Neural crest cell (in vitro differentiated cells): ENCODE data around the gene IGF2BP2. TPM values are rescaled to one million over a fixed set of nuclear protein-coding genes. Genes with fewer than 3 reads are reported as not detected.

Experiments
- DNase-seq: peaks from one replicate; pipeline ENCODE4 v3.0.0; 2021; ENCODE audit warnings: low read depth, mixed read lengths, low spot score
- H3K27ac Mint-ChIP-seq: one replicate; pipeline ENCODE4 v1.8.0; 2021; ENCODE audit warnings: mild to moderate bottlenecking, mixed read lengths; ENCODE audit not compliant: unreplicated experiment
- H3K27me3 Mint-ChIP-seq: 2 replicates; pipeline ENCODE4 v1.8.0; 2021; ENCODE audit warnings: low read depth, mild to moderate bottlenecking, mixed read lengths
- H3K36me3 Mint-ChIP-seq: 2 replicates; pipeline ENCODE4 v1.8.0; 2021; ENCODE audit warnings: low read depth, mild to moderate bottlenecking, mixed read lengths
- H3K4me1 Mint-ChIP-seq: 2 replicates; pipeline ENCODE4 v1.8.0; 2021; ENCODE audit warnings: mixed read lengths
- H3K4me3 Mint-ChIP-seq: one replicate; pipeline ENCODE4 v1.8.0; 2021; ENCODE audit warnings: mild to moderate bottlenecking, mixed read lengths
- H3K9me3 Mint-ChIP-seq: 2 replicates; pipeline ENCODE4 v1.8.0; 2021; ENCODE audit warnings: mixed read lengths
- CTCF ChIP-seq: fragments of 200-600 bp; sonication (generic); conservative IDR thresholded peaks from 2 replicates; pipeline ENCODE4 v1.5.0; 2021; ENCODE audit warnings: antibody characterized with exemption, mild to moderate bottlenecking
- total RNA-seq: library from RNA; stranded (reverse); gene quantifications from 2 replicates; pipeline ENCODE4 v1.2.1, GENCODE V29; 2021

IGF2BP2 gene
- total RNA-seq, 1 donor from 2014 or later = 141 TPM

GRCh38 chr3:185737020-185737419 lies 87.8 kb downstream of the IGF2BP2 start:
- Mint-ChIP-seq H3K9me3 (no peaks in the 10 kb centered on the region), H3K27me3 (no peaks in the 10 kb centered on the region), H3K36me3 (no peaks in the 10 kb centered on the region), H3K4me3 (no peak overlapping the region), H3K27ac (no peak overlapping the region), H3K4me1 (peaks cover 49% of the 10 kb centered on the region)
- TF ChIP-seq CTCF = no peak
- DNase-seq = no peak

- no peak for TF ChIP-seq CTCF
- H3K4me3 Mint-ChIP-seq = no peak overlapping the region
- peaks cover 2% of the 10 kb centered on the region for H3K36me3 Mint-ChIP-seq
- no peaks in the 10 kb centered on the region for H3K9me3 Mint-ChIP-seq
- H3K27me3 Mint-ChIP-seq = no peaks in the 10 kb centered on the region
- DNase-seq = no peak
- H3K4me1 Mint-ChIP-seq = peaks cover 45% of the 10 kb centered on the region
- no peak overlapping the region for H3K27ac Mint-ChIP-seq
These were observed 90.1 kb downstream of the IGF2BP2 start for GRCh38 chr3:185734725-185735096.

- Mint-ChIP-seq H3K9me3 (no peaks in the 10 kb centered on the region), H3K27me3 (no peaks in the 10 kb centered on the region), H3K36me3 (peaks cover 2% of the 10 kb centered on the region), H3K27ac (no peak overlapping the region), H3K4me1 (peaks cover 41% of the 10 kb centered on the region), H3K4me3 (peak overlapping the region; percentile 22)
- TF ChIP-seq CTCF = peak; percentile 77
- DNase-seq = peak; percentile 30
These were observed 90.7 kb downstream of the IGF2BP2 start for GRCh38 chr3:185733980-185734724.

- no peak for DNase-seq
- H3K4me1 Mint-ChIP-seq = peaks cover 37% of the 10 kb centered on the region
These were observed 92.1 kb downstream of the IGF2BP2 start for GRCh38 chr3:185732782-185733181.

GRCh38 chr3:185730550-185730949 lies 94.3 kb downstream of the IGF2BP2 start:
- H3K9me3 Mint-ChIP-seq = no peaks in the 10 kb centered on the region
- no peak overlapping the region for H3K27ac Mint-ChIP-seq
- no peak overlapping the region for H3K4me3 Mint-ChIP-seq
- no peak for DNase-seq
- peaks cover 52% of the 10 kb centered on the region for H3K4me1 Mint-ChIP-seq
- H3K27me3 Mint-ChIP-seq = no peaks in the 10 kb centered on the region
- peaks cover 2% of the 10 kb centered on the region for H3K36me3 Mint-ChIP-seq
- no peak for TF ChIP-seq CTCF

More at GRCh38 chr3:185732782-185733181, 92.1 kb downstream of the IGF2BP2 start:
- Mint-ChIP-seq H3K27ac (no peak overlapping the region), H3K27me3 (no peaks in the 10 kb centered on the region), H3K36me3 (peaks cover 2% of the 10 kb centered on the region), H3K4me3 (no peak overlapping the region), H3K9me3 (no peaks in the 10 kb centered on the region)
- no peak for TF ChIP-seq CTCF
